Glomerular visceral epithelial cell (primary cell): Measurements from ENCODE around the gene PLEKHM3.

Source experiments
- DNase-seq: peaks from one replicate; pipeline ENCODE4 v3.0.0-alpha.2; 2016; ENCODE audit errors: extremely low spot score

PLEKHM3 gene

DNA sequence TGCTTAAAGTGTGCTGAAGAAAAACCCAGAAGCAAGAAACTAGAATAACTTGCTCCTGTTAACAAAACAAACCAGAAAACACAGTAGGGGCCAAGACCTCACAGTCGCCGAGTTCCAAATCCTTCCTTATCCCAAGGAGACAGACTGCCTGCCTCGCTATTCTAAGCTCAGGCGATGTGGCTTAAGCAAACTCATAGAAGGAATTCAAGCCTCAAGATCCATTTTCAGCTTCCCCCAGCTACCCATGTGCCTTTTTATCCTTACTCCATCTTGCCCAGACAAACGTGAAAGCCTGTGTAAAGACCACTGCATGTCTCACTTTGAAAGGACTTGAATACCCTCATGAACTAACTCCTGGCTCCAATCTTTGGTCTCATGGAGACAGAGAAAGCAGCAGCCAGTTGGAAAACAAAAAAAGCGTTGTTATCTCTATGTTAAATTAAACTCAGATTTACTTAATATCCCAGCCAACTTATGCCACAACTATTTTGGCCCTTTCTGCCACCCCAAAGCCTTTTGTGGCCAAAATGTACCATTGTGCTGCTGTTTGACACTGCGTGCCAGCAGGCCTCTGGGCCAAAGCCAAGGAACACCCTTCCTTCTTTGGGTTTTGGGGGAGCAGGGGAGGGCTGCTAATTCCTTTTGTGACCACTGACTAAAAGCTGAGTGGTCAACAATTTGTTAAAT is 132.5 kb downstream of the PLEKHM3 start:
- DNase-seq: no peak

DNA sequence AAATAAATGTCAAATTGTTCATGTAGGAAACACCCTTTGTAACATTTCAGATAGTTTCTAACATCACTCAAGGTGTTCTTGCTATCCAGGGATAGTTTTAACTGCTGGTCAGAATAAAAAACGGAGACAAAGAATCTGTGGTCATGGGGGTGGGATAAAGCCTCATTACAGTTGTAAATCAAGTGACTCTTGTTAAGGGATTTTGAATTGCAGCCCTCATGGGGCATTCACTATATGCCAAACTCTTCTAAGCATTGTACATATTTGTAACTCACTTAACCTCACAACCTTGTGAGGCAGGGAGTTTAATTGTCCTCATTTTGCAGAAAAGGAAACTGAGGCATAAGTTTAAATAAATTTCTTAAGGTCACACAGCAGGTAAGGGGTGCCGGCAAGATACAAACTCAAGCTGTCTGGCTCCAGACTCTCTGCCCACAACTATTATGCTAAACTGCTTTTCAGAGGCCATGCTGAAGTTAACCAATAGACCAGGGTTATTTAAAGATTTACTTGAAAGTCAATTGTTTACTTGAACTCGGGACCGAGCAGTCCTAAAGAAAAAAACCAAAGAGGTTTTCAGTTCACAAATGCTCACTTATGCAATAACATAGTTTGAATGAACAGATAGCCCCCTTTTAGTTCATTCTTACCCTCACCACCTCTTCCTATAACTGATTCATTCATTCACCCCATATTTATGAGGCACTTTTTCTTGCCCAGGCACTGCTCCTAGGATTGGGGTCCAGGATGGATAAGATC is 134.1 kb downstream of the PLEKHM3 start:
- DNase-seq: no peak

DNA sequence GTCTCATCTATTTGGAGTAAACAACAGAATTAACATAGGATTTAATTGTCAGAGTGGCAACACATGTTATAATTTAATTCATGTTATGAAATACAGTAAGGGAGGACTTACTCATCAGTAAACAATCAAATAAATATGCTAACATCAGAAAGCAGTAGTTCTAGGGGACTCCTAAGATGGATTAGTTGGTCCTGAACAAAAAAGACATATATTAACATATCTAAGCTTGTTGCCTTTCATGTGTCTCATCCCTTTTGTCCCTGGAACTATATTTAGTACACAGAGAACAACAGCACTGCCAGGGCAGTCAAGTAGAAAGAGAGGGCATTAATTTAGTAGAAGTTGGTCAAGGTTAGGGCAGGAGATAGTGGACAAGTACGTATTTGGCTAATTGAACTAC is 137.8 kb downstream of the PLEKHM3 start:
- no peak for DNase-seq

DNA sequence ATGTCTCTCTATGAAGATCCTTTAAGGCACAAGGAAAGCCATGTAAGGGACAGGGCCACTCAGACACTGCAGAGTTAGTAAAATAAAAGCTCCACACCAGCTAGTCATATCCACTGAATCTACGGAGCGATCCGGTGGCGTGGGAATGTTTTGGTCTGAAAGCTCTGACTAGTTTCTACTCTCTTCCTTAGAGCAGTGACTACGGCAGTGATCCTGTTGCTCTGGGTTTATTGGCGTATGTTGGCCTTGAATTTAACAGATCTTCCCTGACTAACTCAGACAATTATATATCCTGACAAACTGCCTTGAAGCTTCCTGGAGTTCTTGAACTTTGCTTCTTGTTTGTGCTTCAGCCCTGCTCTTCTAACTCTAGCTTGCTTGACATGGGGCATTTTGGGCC is 140.3 kb downstream of the PLEKHM3 start:
- no peak for DNase-seq

DNA sequence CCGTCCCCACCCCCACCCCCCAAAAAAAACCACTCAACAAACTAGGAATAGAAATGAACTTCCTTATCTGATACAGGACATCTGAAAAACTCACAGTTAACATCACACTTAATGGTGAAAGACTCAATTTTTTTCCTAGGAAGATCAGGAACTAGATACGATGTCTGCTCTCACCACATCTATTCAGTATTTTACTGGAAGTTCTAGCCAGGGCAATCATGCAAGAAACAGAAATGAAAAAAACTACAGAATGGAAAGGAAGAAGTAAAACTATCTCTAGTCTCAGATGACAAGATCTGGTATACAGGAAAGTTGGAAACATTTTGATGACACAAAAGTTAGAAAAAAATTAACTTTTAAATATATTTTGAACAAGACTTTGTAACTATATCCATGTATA is 141.2 kb downstream of the PLEKHM3 start:
- no peak for DNase-seq

DNA sequence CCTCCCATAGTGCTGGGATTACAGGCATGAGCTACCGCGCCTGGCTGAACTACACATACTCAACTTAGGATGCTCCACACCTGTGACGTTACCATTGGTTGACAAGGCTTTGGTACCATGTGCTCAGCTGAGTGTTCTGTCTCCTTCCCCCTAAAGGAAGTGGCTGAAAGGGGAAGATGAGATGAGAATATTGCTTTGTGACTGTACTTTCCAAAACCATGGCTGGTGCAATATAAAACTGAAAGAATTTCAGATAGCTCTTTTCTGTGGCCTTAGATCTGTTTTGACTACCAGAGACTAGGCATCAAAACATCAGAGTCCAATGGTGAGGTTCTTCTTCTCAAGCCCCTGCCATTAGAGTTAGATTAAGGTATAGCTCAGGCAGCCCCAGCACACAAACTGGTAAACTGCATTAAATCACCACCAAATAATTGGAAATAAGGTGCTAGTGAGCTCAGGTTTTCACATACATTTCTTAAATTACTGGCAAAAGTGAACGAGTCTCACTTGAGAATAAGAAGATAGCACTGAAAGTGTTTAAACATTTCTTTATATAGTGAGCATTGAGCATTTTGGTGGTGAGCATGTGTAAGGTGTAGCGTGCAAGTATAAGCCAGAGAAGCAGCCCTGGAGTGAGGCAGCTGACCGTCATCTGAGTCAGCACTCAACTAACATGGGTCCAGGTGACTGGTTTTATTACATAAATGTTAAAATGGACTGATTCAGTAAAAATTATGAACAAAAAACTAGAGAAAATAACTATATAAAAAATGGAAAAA is 142.1 kb downstream of the PLEKHM3 start:
- DNase-seq: no peak

DNA sequence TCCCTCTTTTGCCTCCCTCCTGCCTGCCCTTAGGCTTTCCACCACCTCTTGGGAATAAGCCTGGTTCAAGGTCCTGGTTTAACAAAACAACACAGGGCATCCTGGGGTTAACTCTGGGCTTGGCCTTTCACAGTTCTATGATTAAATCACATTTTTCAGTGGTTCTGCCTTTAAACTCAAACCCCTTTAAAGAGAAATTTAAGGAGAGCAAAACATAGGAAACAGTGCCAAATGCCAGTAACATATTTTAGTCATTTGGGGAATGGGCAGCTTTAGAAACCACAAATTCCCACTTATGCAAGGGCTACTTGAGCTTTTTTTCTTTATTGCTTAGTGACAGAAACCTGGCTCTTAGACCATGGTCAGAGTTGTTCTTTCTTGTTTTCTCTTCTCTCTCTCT is 143.4 kb downstream of the PLEKHM3 start:
- no peak for DNase-seq

DNA sequence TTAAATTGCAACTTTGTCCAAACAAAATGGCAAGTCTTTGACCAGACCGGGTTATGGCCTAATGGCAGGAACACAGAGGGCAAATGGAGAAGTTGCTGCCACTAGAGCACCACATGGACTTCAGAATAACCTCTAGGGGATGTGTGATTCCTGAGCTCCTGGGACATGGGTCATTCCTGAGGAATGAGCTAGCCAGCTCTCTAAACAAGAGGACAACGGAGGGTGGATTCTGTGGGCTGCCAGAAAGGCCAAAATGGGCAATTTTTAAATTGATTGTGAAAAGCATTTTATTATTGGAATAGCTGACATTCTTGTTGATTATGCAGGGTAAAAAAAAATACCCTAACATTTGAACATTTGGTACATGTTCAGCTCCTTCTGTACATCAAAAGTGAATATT is 145.8 kb downstream of the PLEKHM3 start:
- DNase-seq: peak; percentile 22

DNA sequence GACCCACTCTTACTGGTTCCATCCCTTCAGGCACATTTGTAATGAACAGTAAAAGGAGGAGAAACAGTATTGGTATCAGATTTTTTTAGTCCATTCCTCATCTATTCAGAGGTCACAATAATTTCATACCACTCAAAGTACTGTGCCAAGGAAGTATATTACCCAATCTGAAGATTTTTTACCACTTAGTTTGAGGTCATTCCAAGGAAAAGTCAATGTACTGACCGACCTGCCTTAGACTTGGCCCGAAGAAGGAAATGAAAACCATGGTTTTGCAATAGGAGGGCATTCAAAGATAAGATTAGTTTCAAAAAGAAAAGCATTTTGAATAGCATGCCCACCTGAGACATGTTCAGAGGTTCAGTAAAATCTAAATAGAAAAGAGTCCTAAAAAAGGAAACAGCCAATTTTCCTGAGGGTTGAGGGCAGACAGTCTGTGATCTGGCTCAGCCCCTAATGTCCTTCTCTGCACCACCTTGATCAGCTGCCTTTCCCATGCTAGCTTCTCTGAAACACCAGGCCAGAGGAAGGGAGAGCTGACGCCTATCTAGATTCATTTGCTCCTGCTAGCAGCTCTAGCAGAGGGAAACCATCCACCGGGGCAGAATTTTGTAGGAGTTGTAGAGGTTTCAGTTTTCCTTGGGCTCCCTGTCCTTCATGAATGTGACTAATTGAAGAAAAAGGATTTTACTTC is 148.3 kb downstream of the PLEKHM3 start:
- DNase-seq: no peak

DNA sequence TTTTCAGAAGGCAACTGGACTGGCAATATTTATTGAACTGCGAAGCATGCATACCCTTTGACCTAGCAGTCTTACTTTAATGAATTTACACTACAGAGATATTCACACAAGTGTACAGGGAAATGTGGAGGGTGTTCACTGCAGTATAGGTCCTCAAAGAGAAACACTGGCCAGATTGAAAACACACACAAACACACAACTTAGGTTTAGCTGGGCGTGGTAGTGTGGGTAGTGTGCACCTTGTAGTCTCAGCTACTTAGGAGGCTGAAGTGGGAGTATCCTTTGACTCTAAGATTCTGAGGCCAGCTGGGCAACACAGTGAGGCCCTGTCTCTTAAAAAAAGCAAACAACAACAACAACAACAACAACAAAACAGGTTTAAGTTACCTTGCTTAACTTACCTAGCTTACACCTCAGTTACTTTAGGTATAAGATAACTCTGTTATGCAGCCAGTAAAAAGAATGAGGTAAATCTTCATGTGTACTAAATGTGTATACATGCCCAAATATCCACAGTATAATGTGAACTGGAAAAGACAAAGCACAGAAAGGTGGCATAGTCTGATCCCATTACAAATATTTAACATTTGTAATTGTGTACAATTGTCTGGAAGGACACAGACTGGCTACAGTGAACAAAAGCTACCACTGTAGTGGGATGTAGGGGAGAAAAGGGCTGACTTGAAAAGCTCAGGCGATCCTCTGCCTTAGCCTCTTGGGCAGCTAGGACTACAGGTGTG is 149.7 kb downstream of the PLEKHM3 start:
- DNase-seq: no peak

DNA sequence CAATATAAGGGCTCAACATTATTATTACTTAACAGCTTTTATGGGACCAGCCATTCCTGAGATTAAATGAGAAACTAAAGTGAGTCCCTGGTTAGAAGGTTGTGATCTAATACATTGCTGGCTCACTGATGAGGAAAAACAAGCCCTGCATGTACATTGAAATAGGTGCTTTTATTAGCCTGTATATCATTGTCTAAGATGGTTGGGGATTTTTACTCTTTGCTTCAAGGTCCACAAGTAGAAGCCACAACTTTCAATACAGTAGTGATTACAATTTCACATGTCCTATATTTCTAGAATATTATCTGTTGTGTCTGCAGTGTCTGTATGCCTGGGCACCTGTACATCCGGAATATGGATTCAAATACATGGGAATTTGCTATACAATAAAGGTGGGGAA is 151.5 kb downstream of the PLEKHM3 start:
- no peak for DNase-seq

DNA sequence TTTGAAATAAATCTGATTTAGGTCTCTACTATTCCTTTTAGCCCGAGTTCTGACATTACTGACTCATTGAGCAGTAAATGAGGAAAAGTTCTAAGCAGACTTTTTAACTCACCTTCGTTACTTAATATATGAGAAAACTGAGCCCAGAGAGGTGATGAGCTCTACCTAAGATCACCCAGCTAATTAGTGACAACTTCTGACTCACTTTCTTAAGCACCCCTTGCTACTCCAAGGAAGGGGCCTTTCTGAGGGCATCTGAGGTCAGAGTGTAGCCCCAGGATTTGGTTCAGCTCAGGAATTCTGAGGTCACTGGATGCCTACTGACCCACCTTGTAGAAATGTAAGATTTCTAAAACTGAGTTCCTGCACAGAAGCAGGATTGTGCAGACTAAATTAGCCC is 153.4 kb downstream of the PLEKHM3 start:
- peak; percentile 43 for DNase-seq

DNA sequence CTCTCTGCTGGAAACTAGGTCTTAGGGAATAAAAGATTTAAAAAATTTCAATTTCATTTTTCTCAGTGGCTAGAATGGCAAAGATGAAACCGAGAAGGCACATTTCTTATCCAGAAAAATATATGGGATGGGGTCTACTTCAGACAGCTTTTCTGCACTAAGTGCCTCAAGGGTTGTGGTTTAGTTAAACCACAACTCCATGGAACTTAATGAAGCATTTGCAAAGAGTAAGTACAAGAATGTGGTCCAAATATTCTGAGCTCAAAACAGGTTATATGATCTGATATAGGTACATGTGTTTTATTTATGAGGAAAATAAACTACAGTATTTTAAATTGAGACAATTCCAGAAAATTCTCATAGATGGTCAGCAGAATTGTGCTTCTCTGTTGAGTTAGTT is 153.8 kb downstream of the PLEKHM3 start:
- peak; percentile 60 for DNase-seq

DNA sequence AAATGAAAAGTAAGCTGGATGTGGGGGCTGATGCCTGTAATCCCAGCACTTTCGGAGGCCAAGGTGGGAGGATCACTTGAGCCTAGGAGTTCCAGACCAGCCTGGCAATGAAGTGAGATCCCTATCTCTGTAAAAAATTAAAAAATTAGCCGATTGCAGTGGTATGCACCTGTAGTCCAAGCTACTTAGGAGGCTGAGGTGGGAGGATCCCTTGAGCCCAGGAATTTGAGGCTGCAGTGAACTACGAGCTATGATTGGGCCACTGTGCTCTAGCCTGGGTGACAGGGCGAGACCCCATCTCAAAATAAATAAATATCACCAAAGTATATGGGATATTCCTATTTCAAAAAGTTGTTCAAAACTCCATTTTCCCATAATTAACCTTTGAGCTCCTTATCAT is 154.5 kb downstream of the PLEKHM3 start:
- no peak for DNase-seq

DNA sequence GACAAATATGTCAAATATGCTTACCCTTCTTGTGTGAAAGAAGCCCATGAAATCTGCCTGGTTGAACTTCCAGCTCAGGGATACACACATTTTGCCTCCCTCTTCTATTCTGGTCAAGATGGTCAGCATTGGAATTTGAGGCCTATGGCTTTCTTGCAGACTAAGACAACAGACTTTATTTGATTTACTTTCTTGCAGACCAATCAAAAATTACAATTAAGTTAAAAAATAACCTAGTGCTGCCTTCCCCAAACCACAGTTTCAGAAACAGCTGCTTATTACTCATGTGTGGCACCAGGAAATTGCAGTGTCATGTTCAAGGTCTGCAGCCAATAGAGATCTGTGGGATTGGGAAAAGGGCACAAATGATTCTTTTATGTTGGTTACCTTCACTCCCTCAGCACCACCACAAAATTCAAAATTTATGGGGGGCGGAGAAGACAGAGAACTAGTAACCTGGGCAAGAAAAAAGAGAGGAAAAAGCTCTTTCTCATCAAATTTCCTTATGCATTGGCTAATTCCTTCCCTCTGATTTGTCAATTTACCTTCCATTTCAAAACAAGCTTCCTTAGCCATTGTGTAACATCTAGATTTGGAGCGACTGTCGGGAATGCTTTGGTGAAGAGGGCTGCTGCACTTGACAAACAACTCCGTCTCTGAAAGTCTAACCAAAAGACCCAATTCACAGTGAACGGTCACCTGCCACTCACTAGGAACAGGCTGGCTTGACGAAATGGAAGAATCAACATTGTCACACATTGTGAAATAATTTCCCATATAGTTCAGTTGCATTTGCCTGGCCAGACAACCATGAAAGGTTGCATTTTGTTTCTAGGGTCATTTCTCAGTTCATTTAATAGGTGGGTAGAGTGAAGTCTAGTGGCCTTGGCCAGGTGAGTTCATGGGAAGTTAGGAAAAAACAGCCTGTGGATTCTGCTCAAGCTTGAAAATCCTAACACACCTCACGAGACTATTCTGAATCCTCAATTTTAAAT is 155.2 kb downstream of the PLEKHM3 start:
- peak; percentile 94 for DNase-seq

DNA sequence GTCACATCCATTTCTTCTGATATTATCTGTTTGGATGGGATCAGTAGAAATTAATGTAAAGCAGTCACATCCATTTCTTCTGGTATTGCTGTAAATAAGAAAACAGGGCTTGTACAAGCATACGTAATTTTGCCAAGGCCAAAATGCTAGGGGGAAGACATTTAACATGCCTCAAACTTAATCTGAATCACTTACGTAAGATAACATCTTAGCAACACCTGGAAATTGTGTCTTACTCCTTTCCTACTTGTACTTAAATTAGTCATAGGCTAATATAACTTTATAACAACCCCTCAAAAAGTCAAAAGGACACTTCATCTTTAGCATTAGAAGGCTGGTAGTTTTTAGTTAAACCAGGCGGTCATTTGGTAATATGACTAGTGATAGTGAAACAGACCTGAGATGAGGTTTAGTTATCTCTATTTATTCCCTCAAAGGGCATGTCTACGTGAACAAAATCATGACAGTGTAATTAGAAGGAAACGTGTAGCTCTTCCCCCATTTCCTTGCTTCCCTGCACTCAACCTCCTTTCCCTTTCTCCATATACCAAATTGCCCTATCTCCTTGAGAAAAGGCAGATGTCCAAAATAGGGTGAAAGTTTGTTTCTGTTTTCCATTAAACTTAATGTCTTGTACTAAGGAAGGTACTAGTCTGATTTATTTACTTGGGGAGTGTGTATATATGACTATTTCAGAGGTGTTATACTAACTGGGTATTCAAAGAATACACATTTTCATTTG is 156.3 kb downstream of the PLEKHM3 start:
- DNase-seq: no peak

DNA sequence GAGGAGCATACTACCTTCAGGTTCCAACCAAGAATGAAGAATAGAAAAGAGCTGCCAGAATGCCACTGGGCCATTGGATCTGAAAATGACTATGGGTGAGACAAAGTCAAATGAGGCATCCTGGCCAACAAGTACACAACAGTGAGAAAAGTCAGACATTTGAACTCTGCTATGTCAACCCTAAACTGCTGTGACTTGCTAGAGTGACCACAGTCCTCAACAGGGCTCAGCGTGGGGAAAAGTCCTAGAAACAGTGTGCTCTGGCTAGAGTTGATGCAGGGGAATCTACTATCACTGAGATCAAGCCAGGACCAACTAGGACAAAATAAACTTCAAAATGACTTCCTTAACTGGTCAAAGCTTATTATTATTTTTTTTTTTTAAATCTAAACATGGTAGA is 157.4 kb downstream of the PLEKHM3 start:
- no peak for DNase-seq

DNA sequence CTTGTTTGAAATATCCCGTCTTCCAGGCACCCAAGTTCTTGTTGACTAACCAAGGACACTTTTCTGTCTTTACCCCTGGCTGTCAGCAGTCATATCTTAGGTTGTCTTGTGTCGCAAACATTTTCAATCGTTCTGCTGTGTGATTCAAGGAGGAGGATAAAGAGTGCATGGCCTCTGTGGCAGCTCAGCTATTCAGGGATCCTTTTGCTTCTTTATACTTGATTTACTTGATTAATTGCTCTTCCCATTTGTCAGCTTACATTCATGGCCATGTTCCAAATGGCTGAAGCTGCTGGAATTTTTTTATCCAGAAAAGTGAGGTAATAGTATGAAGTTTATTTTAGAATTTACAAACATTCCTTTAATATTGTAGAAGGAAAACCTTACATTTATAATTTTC is 158.3 kb downstream of the PLEKHM3 start:
- peak; percentile 22 for DNase-seq

DNA sequence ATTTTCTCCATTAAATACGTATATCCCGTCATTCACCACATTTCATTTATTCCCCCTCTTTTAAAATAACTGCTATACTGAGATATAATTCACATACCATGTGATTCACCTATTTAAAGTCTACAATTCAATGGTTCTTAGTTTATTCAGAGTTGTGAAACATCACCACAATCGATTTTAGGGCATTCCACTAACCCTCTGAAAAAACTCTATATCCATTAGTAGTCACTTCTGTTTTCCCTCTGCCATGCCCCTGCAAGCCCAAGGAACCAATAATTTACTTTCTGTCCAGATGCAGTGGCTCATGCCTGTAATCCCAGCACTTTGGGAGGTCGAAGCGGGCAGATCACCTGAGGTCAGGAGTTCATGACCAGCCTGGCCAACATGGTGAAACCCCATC is 160.1 kb downstream of the PLEKHM3 start:
- DNase-seq: no peak

DNA sequence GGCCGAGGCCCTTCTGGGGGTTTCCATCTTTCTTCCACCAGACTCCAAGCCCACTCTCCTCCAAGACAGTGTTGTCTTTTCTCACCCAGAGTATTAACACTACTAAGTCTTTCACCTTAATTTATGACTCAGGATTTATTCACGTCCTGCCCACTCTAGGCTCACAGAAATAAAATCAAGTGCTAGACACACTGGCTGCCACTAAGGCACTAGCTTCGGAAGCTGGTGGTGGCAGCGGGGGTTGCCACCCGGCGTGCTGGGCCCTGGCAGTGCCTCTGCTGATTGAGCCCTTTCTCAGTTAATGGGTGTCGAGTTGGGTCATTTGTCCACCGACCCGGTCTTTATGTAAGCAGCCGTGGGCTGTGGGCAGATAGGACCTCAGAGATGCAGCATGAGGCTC is 162.0 kb downstream of the PLEKHM3 start:
- DNase-seq: no peak
